SK-N-SH (cell line): ENCODE measurements around the gene KTN1.

ENCODE experiments used
- CTCF ChIP-seq: fragments of 200-600 bp; sonication (generic); IDR thresholded peaks from 2 replicates; pipeline ENCODE4 v1.6.1; 2017; ENCODE audit warnings: antibody characterized with exemption, mild to moderate bottlenecking, moderate library complexity
- EP300 ChIP-seq, 2 experiments: IDR thresholded peaks; 2 replicates each; pipeline versions ENCODE4 v1.4.0 to v1.6.1; 2012; ENCODE audit warnings: borderline replicate concordance in 1 of 2, low read depth in 1 of 2, low read length in 1 of 2
- EZH2phosphoT487 ChIP-seq: fragments of 200-600 bp; sonication (generic); IDR thresholded peaks from 2 replicates; pipeline ENCODE4 v1.6.1; 2017; ENCODE audit warnings: low read depth, mixed run types, mild to moderate bottlenecking, antibody characterized with exemption, moderate library complexity, borderline replicate concordance
- GABPA ChIP-seq: IDR thresholded peaks from 2 replicates; pipeline ENCODE4 v1.4.0; 2012; ENCODE audit warnings: low read depth, mild to moderate bottlenecking
- MAX ChIP-seq: IDR thresholded peaks from 2 replicates; pipeline ENCODE4 v1.4.0; 2012; ENCODE audit warnings: low read depth
- MXI1 ChIP-seq: IDR thresholded peaks from 2 replicates; pipeline ENCODE4 v1.6.1; 2012; ENCODE audit warnings: mild to moderate bottlenecking, low read depth, low read length, improper control_type of control experiment
- POLR2AphosphoS5 ChIP-seq: IDR thresholded peaks from 2 replicates; pipeline ENCODE4 v1.6.1; 2012; ENCODE audit warnings: low read depth, low read length
- RAD21 ChIP-seq: IDR thresholded peaks from 2 replicates; pipeline ENCODE4 v1.6.1; 2012; ENCODE audit warnings: mild to moderate bottlenecking, low read length
- REST ChIP-seq: IDR thresholded peaks from 2 replicates; pipeline ENCODE4 v1.6.1; 2012; ENCODE audit warnings: mild to moderate bottlenecking, low read depth, low read length, moderate library complexity

GRCh38 chr14:55579724-55580469, at the start of gene KTN1:
- TF ChIP-seq CTCF: no peak
- no peak for TF ChIP-seq EZH2phosphoT487
- TF ChIP-seq EP300 (IDR thresholded peaks at IDR 0.05; ENCODE audit: borderline replicate concordance in 1 of 2, low read depth in 1 of 2, low read length in 1 of 2): no peak; a peak in 1 of 4 replicates
- no peak; the same call in 1 of the 2 replicates for TF ChIP-seq GABPA
- TF ChIP-seq POLR2AphosphoS5: peak; percentile 67; the same call in 1 of the 2 replicates
- peak; percentile 81 for TF ChIP-seq MAX
- no peak for TF ChIP-seq REST
- no peak for TF ChIP-seq RAD21
- peak; percentile 82 for TF ChIP-seq MXI1
